CD4-positive, alpha-beta T cell (primary cell): ENCODE results near the gene ASXL3. TPM values are rescaled to one million over a fixed set of nuclear protein-coding genes. Genes with fewer than 3 reads are reported as not detected.

ENCODE experiments used
- ATAC-seq: fragments of 200-7000 bp; cut with Tn5 transposase; one replicate; pipeline ENCODE4 v1.10.0; 2022; ENCODE audit warnings: mild to moderate bottlenecking; ENCODE audit not compliant: poor library complexity
- CTCF ChIA-PET: fragments of 350-600 bp; sonication (Branson Sonifier 250); formaldehyde crosslinking; loops from one replicate; lab custom pipeline; 2021; ENCODE audit warnings: antibody characterized with exemption, inconsistent platforms; lab: Charles Lee
- POLR2A ChIA-PET: fragments of 350-600 bp; sonication (Branson Sonifier 250); formaldehyde crosslinking; loops from one replicate; lab custom pipeline; 2021; ENCODE audit warnings: antibody characterized with exemption, inconsistent platforms; lab: Charles Lee
- DNase-seq, 14 experiments: peaks; one replicate each; pipeline ENCODE4 v3.0.0-alpha.2; 2013 to 2020; ENCODE audit warnings: mixed read lengths in 2 of 14
- H3K27ac ChIP-seq, 2 donors: one replicate each; pipeline versions ENCODE4 v1.5.1 to v1.7.0; 2013; ENCODE audit warnings: low read length in 2 of 2, low read depth in 1 of 2, mild to moderate bottlenecking in 1 of 2
- H3K27me3 ChIP-seq, 2 experiments: 1 replicate in 1 of 2; 2 replicates in 1 of 2; pipeline versions ENCODE4 v1.6.1 to v1.7.0; 2013; ENCODE audit warnings: low read length in 2 of 2, control low read depth in 1 of 2, mild to moderate bottlenecking in 1 of 2, moderate library complexity in 1 of 2; ENCODE audit not compliant: insufficient read depth in 2 of 2, control insufficient read depth in 1 of 2
- H3K36me3 ChIP-seq: one replicate; pipeline ENCODE4 v1.6.1; 2013; ENCODE audit warnings: low read length, control low read depth; ENCODE audit not compliant: insufficient read depth
- H3K4me1 ChIP-seq: one replicate; pipeline ENCODE4 v1.6.1; 2013; ENCODE audit warnings: low read length, control low read depth; ENCODE audit not compliant: insufficient read depth
- H3K4me3 ChIP-seq: one replicate; pipeline ENCODE4 v1.5.1; 2013; ENCODE audit warnings: mild to moderate bottlenecking, low read length, moderate library complexity
- H3K9me3 ChIP-seq, 2 experiments: 1 replicate in 1 of 2; 2 replicates in 1 of 2; pipeline versions ENCODE4 v1.6.1 to v1.7.0; 2013; ENCODE audit warnings: low read length in 2 of 2, mild to moderate bottlenecking in 2 of 2, control low read depth in 1 of 2, moderate library complexity in 1 of 2; ENCODE audit not compliant: control insufficient read depth in 1 of 2, insufficient read depth in 1 of 2
- H3K27ac Mint-ChIP-seq: one replicate; pipeline ENCODE4 v1.8.0; 2020; ENCODE audit warnings: mixed read lengths
- H3K27me3 Mint-ChIP-seq: one replicate; pipeline ENCODE4 v1.8.0; 2021; ENCODE audit warnings: mixed read lengths
- H3K36me3 Mint-ChIP-seq: one replicate; pipeline ENCODE4 v1.8.0; 2021; ENCODE audit warnings: low read depth, mixed read lengths
- H3K4me1 Mint-ChIP-seq: one replicate; pipeline ENCODE4 v1.8.0; 2021; ENCODE audit warnings: low read depth, mixed read lengths
- H3K4me3 Mint-ChIP-seq: one replicate; pipeline ENCODE4 v1.8.0; 2020; ENCODE audit warnings: mild to moderate bottlenecking, mixed read lengths
- H3K9me3 Mint-ChIP-seq: one replicate; pipeline ENCODE4 v1.8.0; 2020; ENCODE audit warnings: mixed read lengths
- CTCF ChIP-seq: fragments of 200-600 bp; IDR thresholded peaks from one replicate; pipeline ENCODE4 v1.8.0; 2022; ENCODE audit warnings: antibody characterized with exemption, mild to moderate bottlenecking
- intact Hi-C, 2 experiments: fragments of 100-400 bp; cut with DNase I in 1 of 2; cut with micrococcal nuclease in 1 of 2; formaldehyde crosslinking; loops; one replicate each; pipeline versions ENCODE4 v1.15.1 to v1.9.0; 2023 to 2025; cut with DNase I, micrococcal nuclease
- total RNA-seq, 174 experiments: library from RNA in 2 of 174; stranded (reverse) in 2 of 174; gene quantifications; one replicate each; pipeline ENCODE4 v1.2.3 and lab custom pipeline; 2021 to 2026

The ASXL3 gene
- total RNA-seq, 2 experiments from 2014 or later: not detected

GRCh38 chr18:33560686-33561370, 17.2 kb upstream of the ASXL3 start:
- Histone ChIP-seq H3K27me3 (no peaks in the 10 kb centered on the region), H3K36me3 (no peaks in the 10 kb centered on the region), H3K4me3 (no peak overlapping the region), H3K27ac (no peak overlapping the region), H3K4me1 (no peaks in the 10 kb centered on the region), H3K9me3 (peaks cover 0 to 4% of the 10 kb centered on the region in 2 experiments)
- intact Hi-C loops: no loop called here
- no peak for TF ChIP-seq CTCF
- H3K9me3 Mint-ChIP-seq: peaks cover 3% of the 10 kb centered on the region
- no peak for DNase-seq
- no peak overlapping the region for H3K27ac Mint-ChIP-seq
- H3K4me1 Mint-ChIP-seq: no peaks in the 10 kb centered on the region
- CTCF ChIA-PET: no interaction called here
- ATAC-seq: no peak
- no peaks in the 10 kb centered on the region for H3K27me3 Mint-ChIP-seq
- POLR2A ChIA-PET: no interaction called here
- no peaks in the 10 kb centered on the region for H3K36me3 Mint-ChIP-seq
- no peak overlapping the region for H3K4me3 Mint-ChIP-seq

GRCh38 chr18:33562741-33563140, 15.3 kb upstream of the ASXL3 start:
- ATAC-seq (no peak), DNase-seq (no peak)
- Histone ChIP-seq H3K4me3 (no peak overlapping the region), H3K4me1 (no peaks in the 10 kb centered on the region), H3K27ac (no peak overlapping the region), H3K36me3 (no peaks in the 10 kb centered on the region), H3K9me3 (peaks cover 0 to 9% of the 10 kb centered on the region in 2 experiments), H3K27me3 (no peaks in the 10 kb centered on the region)
- no peak for TF ChIP-seq CTCF
- Mint-ChIP-seq H3K27ac (no peak overlapping the region), H3K4me3 (no peak overlapping the region), H3K27me3 (no peaks in the 10 kb centered on the region), H3K9me3 (peaks cover 3% of the 10 kb centered on the region), H3K4me1 (no peaks in the 10 kb centered on the region), H3K36me3 (no peaks in the 10 kb centered on the region)
- ChIA-PET POLR2A (no interaction called here), CTCF (no interaction called here)
- intact Hi-C loops: no loop called here

GRCh38 chr18:33567705-33568104, 10.3 kb upstream of the ASXL3 start:
- ChIA-PET CTCF (no interaction called here), POLR2A (no interaction called here)
- intact Hi-C loops: no loop called here
- H3K36me3 ChIP-seq: no peaks in the 10 kb centered on the region
- no peak overlapping the region for H3K27ac Mint-ChIP-seq
- H3K9me3 ChIP-seq: peaks cover 0 to 12% of the 10 kb centered on the region in 2 experiments
- H3K27me3 ChIP-seq: no peaks in the 10 kb centered on the region
- ATAC-seq (no peak), DNase-seq (no peak)
- H3K4me3 Mint-ChIP-seq: no peak overlapping the region
- H3K9me3 Mint-ChIP-seq: peaks cover 2% of the 10 kb centered on the region
- no peak for TF ChIP-seq CTCF
- H3K4me1 ChIP-seq: no peaks in the 10 kb centered on the region
- H3K36me3 Mint-ChIP-seq: no peaks in the 10 kb centered on the region
- no peak overlapping the region for H3K27ac ChIP-seq
- H3K27me3 Mint-ChIP-seq: no peaks in the 10 kb centered on the region
- H3K4me1 Mint-ChIP-seq: no peaks in the 10 kb centered on the region
- no peak overlapping the region for H3K4me3 ChIP-seq
